NCI-H460 (cell line): ENCODE measurements around the gene ADIRF. TPM values are rescaled to one million over a fixed set of nuclear protein-coding genes. Genes with fewer than 3 reads are reported as not detected.
"Not testable (repeated sequence)": the region's sequence is repeated elsewhere in the genome, so short reads cannot be mapped to it uniquely, and the experiment has no call there.

Experiments used
- DNase-seq: peaks from one replicate; pipeline ENCODE4 v3.0.0-alpha.2; 2016; ENCODE audit warnings: low read depth; ENCODE audit errors: extremely low read depth
- total RNA-seq: library from RNA; depleted of rRNA; stranded (reverse); fragments of >200 nt; shearing (Covaris generic); gene quantifications from 2 replicates; pipeline ENCODE4 v1.2.3, GENCODE V29; 2014

The ADIRF gene
- total RNA-seq, 1 experiment from 2014 or later, result not detected

- DNase-seq, result no peak
Measured at GRCh38 chr10:86945361-86946212, 22.7 kb upstream of the ADIRF start.

GRCh38 chr10:86946213-86947155 is 21.8 kb upstream of the ADIRF start:
- no peak for DNase-seq

- not testable (repeated sequence) for DNase-seq
Measured at GRCh38 chr10:86947806-86948205, 20.5 kb upstream of the ADIRF start.

- no peak for DNase-seq
Measured at GRCh38 chr10:86950349-86950748, 17.9 kb upstream of the ADIRF start.

GRCh38 chr10:86951184-86951761 is 17.0 kb upstream of the ADIRF start:
- no peak for DNase-seq

GRCh38 chr10:86952106-86952505 is 16.2 kb upstream of the ADIRF start:
- DNase-seq, result no peak

- DNase-seq, result not testable (repeated sequence)
Measured at GRCh38 chr10:86952697-86953096, 15.6 kb upstream of the ADIRF start.

- no peak for DNase-seq
Measured at GRCh38 chr10:86953747-86954680, 14.3 kb upstream of the ADIRF start.

- DNase-seq, result no peak
Measured at GRCh38 chr10:86954681-86955500, 13.4 kb upstream of the ADIRF start.

GRCh38 chr10:86955501-86956194 is 12.6 kb upstream of the ADIRF start:
- DNase-seq, result no peak

- DNase-seq, result no peak
Measured at GRCh38 chr10:86956195-86956847, 12.0 kb upstream of the ADIRF start.

GRCh38 chr10:86956848-86957448 is 11.3 kb upstream of the ADIRF start:
- no peak for DNase-seq

- no peak for DNase-seq
Measured at GRCh38 chr10:86957471-86958115, 10.7 kb upstream of the ADIRF start, which contains the start of gene MMRN2. TSS of gene MMRN2 (minus strand) at chr10:86957615. CDS start at chr10:86957541, 74 bp downstream.

- no peak for DNase-seq
Measured at GRCh38 chr10:86958116-86958900, 10.0 kb upstream of the ADIRF start, which contains the start of gene SNCG. TSS of gene SNCG (plus strand) at chr10:86958599. CDS start at chr10:86958698, 99 bp downstream.

GRCh38 chr10:86958901-86959736 is 9.2 kb upstream of the ADIRF start:
- peak; percentile 48 for DNase-seq
